Common myeloid progenitor, CD34-positive (primary cell): Measurements from ENCODE around the gene MGAM2.
A peak's percentile ranks its signal among the peaks of the same experiment; 100 is the strongest.

ENCODE experiments used
- CTCF ChIA-PET: fragments of 350-600 bp; sonication (Branson Sonifier 250); formaldehyde crosslinking; loops from one replicate; lab custom pipeline; 2021; ENCODE audit warnings: antibody characterized with exemption; lab: Charles Lee
- POLR2A ChIA-PET: fragments of 350-600 bp; sonication (Branson Sonifier 250); formaldehyde crosslinking; loops from one replicate; lab custom pipeline; 2021; ENCODE audit warnings: antibody characterized with exemption; lab: Charles Lee
- DNase-seq, 3 donors: peaks; one replicate each; pipeline versions ENCODE4 v3.0.0 to v3.0.0-alpha.2; 2013
- H3K27ac ChIP-seq, 2 experiments: 1 replicate in 1 of 2; 2 replicates in 1 of 2; pipeline ENCODE4 v1.7.0; 2013; ENCODE audit warnings: inconsistent platforms in 2 of 2, low read length in 2 of 2, mild to moderate bottlenecking in 2 of 2, low read depth in 1 of 2, moderate library complexity in 1 of 2; ENCODE audit not compliant: severe bottlenecking in 2 of 2, insufficient read depth in 1 of 2, poor library complexity in 1 of 2
- H3K27me3 ChIP-seq, 5 experiments: replicated peaks in 2 of 5; 1 replicate in 3 of 5; 2 replicates in 2 of 5; pipeline versions ENCODE4 v1.6.1 to v1.7.0; 2013; ENCODE audit warnings: low read length in 4 of 5, mild to moderate bottlenecking in 2 of 5, moderate library complexity in 2 of 5, inconsistent platforms in 1 of 5; ENCODE audit not compliant: insufficient read depth in 5 of 5, control insufficient read depth in 4 of 5
- H3K36me3 ChIP-seq, 4 experiments: 1 replicate in 2 of 4; 2 replicates in 2 of 4; pipeline versions ENCODE4 v1.6.1 to v1.7.0; 2013; ENCODE audit warnings: low read length in 3 of 4, control low read depth in 1 of 4, mild to moderate bottlenecking in 1 of 4; ENCODE audit not compliant: control insufficient read depth in 4 of 4, insufficient read depth in 4 of 4
- H3K4me1 ChIP-seq, 4 experiments: 1 replicate in 3 of 4; 2 replicates in 1 of 4; pipeline versions ENCODE4 v1.6.1 to v1.7.1; 2013; ENCODE audit warnings: low read length in 3 of 4, mild to moderate bottlenecking in 3 of 4, control low read depth in 1 of 4, inconsistent platforms in 1 of 4, moderate library complexity in 1 of 4; ENCODE audit not compliant: control insufficient read depth in 4 of 4, insufficient read depth in 4 of 4; ENCODE audit errors: control extremely low read depth in 1 of 4
- H3K4me3 ChIP-seq, 7 experiments: 1 replicate in 4 of 7; 2 replicates in 3 of 7; pipeline versions ENCODE4 v1.5.1 to v1.7.0; 2013; ENCODE audit warnings: mild to moderate bottlenecking in 7 of 7, low read length in 6 of 7, moderate library complexity in 6 of 7, inconsistent platforms in 2 of 7, low read depth in 2 of 7, control low read depth in 1 of 7; ENCODE audit not compliant: insufficient read depth in 4 of 7, control insufficient read depth in 1 of 7; ENCODE audit errors: extremely low read depth in 1 of 7
- H3K9me3 ChIP-seq, 5 experiments: 1 replicate in 4 of 5; 2 replicates in 1 of 5; pipeline versions ENCODE4 v1.6.1 to v1.7.1; 2013; ENCODE audit warnings: low read length in 4 of 5, mild to moderate bottlenecking in 2 of 5, inconsistent platforms in 1 of 5, low read depth in 1 of 5, moderate library complexity in 1 of 5; ENCODE audit not compliant: control insufficient read depth in 4 of 5, insufficient read depth in 2 of 5; ENCODE audit errors: control extremely low read depth in 1 of 5
- WGBS: methylation state at CpG from one replicate; pipeline ENCODE4 v1.1.5; 2013; ENCODE audit not compliant: insufficient coverage; 5-methylcytosine and 5-hydroxymethylcytosine counted together

Gene MGAM2

DNA sequence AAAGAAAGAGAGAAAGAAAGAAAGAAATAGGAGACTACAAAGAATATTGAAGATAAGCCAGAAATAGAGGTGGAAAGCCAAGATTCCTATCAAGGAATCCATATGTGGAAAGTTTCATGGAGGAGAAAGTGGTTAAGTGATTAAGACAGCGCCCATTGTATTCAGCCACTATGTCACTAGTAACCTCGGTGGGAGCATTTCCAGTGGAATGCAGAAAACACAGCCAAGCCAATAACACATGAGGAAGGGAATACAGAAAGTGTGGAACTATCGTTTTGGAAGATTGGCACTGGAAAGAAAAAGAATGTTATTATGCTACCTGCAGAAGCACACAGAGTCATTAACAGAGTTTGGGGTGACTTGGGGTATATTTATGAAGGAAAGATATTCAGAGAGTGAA is 2.7 kb downstream of the MGAM2 start:
- ChIA-PET CTCF (no interaction called here), POLR2A (no interaction called here)
- no peaks in the 10 kb centered on the region for H3K9me3 ChIP-seq
- no peak for DNase-seq
- no peaks in the 10 kb centered on the region for H3K4me1 ChIP-seq
- no peaks in the 10 kb centered on the region for H3K36me3 ChIP-seq
- no peak overlapping the region for H3K27ac ChIP-seq
- no peaks in the 10 kb centered on the region for H3K27me3 ChIP-seq
- no peak overlapping the region for H3K4me3 ChIP-seq
- WGBS: 93% methylated on average over 3 of the region's 3 CpGs

- Histone ChIP-seq H3K27ac (no peak overlapping the region), H3K4me1 (no peaks in the 10 kb centered on the region), H3K36me3 (no peaks in the 10 kb centered on the region), H3K9me3 (no peaks in the 10 kb centered on the region), H3K4me3 (no peak overlapping the region), H3K27me3 (no peaks in the 10 kb centered on the region)
- DNase-seq: no peak
- 100% methylated on average over 3 of the region's 4 CpGs for WGBS
- CTCF ChIA-PET: no interaction called here
- POLR2A ChIA-PET: no interaction called here
These were observed 9.0 kb downstream of the MGAM2 start for GRCh38 chr7:142120524-142120923.

- no peak for DNase-seq
- CTCF ChIA-PET: interaction anchor here (1.4 kb wide), 1 partner anchor 16 kb away, joined by 3 read pairs; no protein-coding TSS in a partner anchor
- POLR2A ChIA-PET: no interaction called here
- Histone ChIP-seq H3K27me3 (no peaks in the 10 kb centered on the region), H3K9me3 (no peaks in the 10 kb centered on the region), H3K4me3 (no peak overlapping the region), H3K4me1 (no peaks in the 10 kb centered on the region), H3K36me3 (no peaks in the 10 kb centered on the region), H3K27ac (no peak overlapping the region)
- WGBS: 100% methylated on average over 1 of the region's 3 CpGs
These were observed 11.7 kb downstream of the MGAM2 start for GRCh38 chr7:142123184-142123583.

DNA sequence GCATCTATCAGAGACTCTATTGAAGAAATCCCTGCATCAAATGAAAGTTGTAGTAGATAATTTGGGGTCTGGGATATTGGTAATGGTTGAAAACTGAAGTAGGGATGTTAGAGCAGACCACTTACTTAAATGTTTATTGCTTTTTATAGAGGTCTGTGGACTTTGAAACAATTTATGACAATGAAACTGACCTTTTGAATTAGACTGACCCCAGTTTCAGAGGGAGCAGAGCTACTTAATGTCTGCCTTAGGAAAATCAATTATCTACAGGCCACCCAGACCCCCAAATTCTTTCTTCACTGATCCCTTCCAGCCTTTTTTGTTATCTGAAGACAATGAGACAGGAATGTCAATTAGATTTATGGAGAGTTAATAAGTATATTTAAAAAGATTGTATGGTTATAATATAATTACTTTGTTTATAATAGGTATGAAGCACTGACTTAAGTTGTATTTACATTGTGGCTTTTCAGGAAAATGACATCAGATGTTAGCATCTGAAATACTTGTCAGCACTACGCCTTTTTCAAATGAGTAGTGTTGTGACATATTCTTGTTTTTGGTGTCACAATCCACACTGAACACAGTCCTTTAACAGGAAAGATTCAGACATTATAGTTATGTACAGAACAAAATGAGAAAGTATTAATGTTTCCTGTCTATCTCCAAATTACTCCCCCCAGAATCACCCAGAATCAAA is 13.9 kb downstream of the MGAM2 start:
- no peak overlapping the region for H3K27ac ChIP-seq
- no peaks in the 10 kb centered on the region for H3K36me3 ChIP-seq
- H3K4me1 ChIP-seq: no peaks in the 10 kb centered on the region
- ChIA-PET POLR2A (no interaction called here), CTCF (interaction anchor here (0.6 kb wide), 1 partner anchor 30 kb away, joined by 4 read pairs; no protein-coding TSS in a partner anchor)
- no peaks in the 10 kb centered on the region for H3K9me3 ChIP-seq
- no CpG with 5 or more reads among the region's 1 CpG for WGBS
- H3K27me3 ChIP-seq: no peaks in the 10 kb centered on the region
- DNase-seq: no peak
- H3K4me3 ChIP-seq: no peak overlapping the region

GRCh38 chr7:142130267-142130666 is 18.7 kb downstream of the MGAM2 start:
- no peaks in the 10 kb centered on the region for H3K36me3 ChIP-seq
- no peak for DNase-seq
- H3K27me3 ChIP-seq: no peaks in the 10 kb centered on the region
- POLR2A ChIA-PET: interaction anchor here (0.5 kb wide), 1 partner anchor 146 kb away, joined by 4 read pairs; no protein-coding TSS in a partner anchor
- no peak overlapping the region for H3K27ac ChIP-seq
- CTCF ChIA-PET: interaction anchor here (0.6 to 1.0 kb wide), 2 partner anchors 11 to 17 kb away, joined by 3 read pairs; no protein-coding TSS in a partner anchor
- WGBS: 100% methylated on average over 1 of the region's 2 CpGs
- no peaks in the 10 kb centered on the region for H3K9me3 ChIP-seq
- no peak overlapping the region for H3K4me3 ChIP-seq
- peaks cover 0 to 5% (median 2%) of the 10 kb centered on the region in 4 experiments for H3K4me1 ChIP-seq

DNA sequence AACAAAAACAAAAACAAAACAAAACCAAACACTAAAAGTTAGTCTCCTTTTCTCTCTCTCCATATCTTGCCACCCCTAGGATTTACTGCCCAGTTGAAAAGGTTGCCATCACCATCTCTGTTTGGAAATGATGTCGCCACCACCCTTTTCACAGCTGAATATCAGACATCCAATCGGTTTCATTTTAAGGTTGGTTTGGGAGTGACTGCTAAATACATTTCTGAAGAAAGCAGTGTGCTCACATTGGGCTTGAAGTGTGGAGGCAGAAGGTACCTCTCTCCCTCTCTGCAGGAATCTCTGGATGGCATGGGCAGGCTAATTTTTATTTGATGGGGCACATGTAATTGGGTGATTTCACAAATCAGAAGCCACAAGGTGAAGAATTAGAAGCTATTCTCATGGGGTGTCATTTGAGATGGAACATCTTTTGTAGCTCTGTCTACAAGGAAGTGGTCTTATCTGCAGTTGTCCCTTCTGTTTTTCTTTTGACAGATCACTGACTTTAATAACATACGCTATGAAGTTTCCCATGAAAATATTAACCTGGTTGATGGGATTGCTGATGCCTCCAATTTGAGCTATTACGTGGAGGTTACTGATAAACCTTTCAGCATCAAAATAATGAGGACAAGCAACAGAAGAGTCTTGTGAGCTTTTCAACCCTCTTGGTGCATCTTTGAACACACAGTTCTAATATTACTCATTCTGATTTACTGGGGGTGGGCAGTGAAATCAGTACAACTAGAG is 20.1 kb downstream of the MGAM2 start:
- DNase-seq: peak in 2 of 3 donors; percentile 40 to 46
- Histone ChIP-seq H3K27me3 (no peaks in the 10 kb centered on the region), H3K4me1 (peaks cover 0 to 5% (median 2%) of the 10 kb centered on the region in 4 experiments), H3K27ac (no peak overlapping the region), H3K36me3 (no peaks in the 10 kb centered on the region), H3K4me3 (no peak overlapping the region), H3K9me3 (no peaks in the 10 kb centered on the region)
- POLR2A ChIA-PET: no interaction called here
- 95% methylated on average over 4 of the region's 4 CpGs for WGBS
- CTCF ChIA-PET: interaction anchor here (1.0 kb wide), 1 partner anchor 15 kb away, joined by 3 read pairs; no protein-coding TSS in a partner anchor

GRCh38 chr7:142133731-142134148 is 22.2 kb downstream of the MGAM2 start:
- Histone ChIP-seq H3K9me3 (no peaks in the 10 kb centered on the region), H3K27me3 (no peaks in the 10 kb centered on the region), H3K4me1 (peaks cover 0 to 5% (median 2%) of the 10 kb centered on the region in 4 experiments), H3K27ac (no peak overlapping the region), H3K4me3 (no peak overlapping the region), H3K36me3 (no peaks in the 10 kb centered on the region)
- WGBS: 98% methylated on average over 8 of the region's 8 CpGs
- peak in 2 of 3 donors; percentile 36 to 41 for DNase-seq
- ChIA-PET POLR2A (no interaction called here), CTCF (no interaction called here)
